HG02885 (cell line): ENCODE data around the gene SIAH2.

Experiments used
- ATAC-seq: cut with Tn5 transposase; IDR thresholded peaks from one replicate; pipeline ENCODE4 v1.9.1; 2021; ENCODE audit warnings: mild to moderate bottlenecking; ENCODE audit not compliant: unreplicated experiment, poor library complexity

SIAH2 gene

GRCh38 chr3:150691414-150692040 lies 71.4 kb downstream of the SIAH2 start:
- ATAC-seq, result no peak
